Suppressor macrophage treated with lipopolysaccharide for 1 hour (primary cell): ENCODE measurements around the gene NGDN.

Experiments
- DNase-seq, 3 donors: peaks; one replicate each; pipeline ENCODE4 v3.0.0-alpha.2; 2020 to 2022

Gene NGDN

DNA sequence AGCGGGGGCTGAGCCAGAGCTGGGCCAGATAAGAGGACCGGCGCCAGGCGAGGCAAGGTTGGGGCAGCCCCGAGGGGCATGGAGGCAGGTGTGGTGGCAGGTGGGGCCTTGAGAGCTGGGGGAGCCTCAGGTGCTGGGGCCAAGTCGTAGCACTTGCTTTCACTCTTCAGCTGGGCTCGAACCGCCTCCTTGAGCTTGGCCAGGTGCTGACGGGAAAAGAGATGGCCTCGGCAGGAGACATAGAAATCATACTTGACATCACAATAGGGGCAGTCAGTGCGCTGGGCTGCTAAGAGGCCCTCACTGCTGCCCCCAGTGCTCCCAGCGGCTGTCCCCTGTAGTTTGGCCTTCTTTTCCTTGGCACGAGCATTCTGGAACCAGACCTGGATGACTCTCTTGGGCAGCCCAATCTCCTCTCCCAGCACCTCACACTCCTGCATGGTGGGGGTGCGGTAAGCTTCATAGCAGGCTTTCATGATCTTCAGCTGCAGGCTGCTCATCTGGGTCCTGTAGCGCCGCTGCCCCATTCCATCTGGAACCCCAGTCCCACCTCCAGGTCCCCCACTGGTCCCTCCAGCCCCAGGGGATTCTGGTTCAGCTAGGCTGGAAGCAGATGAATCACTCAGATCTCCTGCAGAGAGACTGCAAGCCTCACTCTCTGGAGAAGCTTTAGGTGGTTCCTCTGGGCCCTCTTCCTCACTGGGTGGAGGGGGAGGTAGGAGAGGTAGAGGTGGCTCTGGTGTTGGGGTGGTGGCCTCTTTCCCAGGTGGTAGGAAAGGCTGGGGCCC is 53.9 kb downstream of the NGDN start:
- no peak for DNase-seq

- DNase-seq: no peak
Measured at GRCh38 chr14:23524954-23525353, 55.5 kb downstream of the NGDN start.

GRCh38 chr14:23525611-23526010 is 56.1 kb downstream of the NGDN start:
- DNase-seq: no peak
